AG09319 (cell line): ENCODE data around the gene RTF1.
A peak's percentile ranks its signal among the peaks of the same experiment; 100 is the strongest.
"Not testable (repeated sequence)": the region's sequence is repeated elsewhere in the genome, so short reads cannot be mapped to it uniquely, and the experiment has no call there.

ENCODE experiments used
- DNase-seq: peaks from one replicate; pipeline ENCODE4 v3.0.0-alpha.2; 2010; ENCODE audit warnings: low read depth; ENCODE audit errors: extremely low read depth
- TF ChIP-seq, protein P1 (sequence below): IDR thresholded peaks from 2 replicates; pipeline ENCODE4 v1.5.1; 2011; ENCODE audit warnings: low read depth, mild to moderate bottlenecking, inconsistent platforms, low read length, moderate library complexity

Gene RTF1

DNA sequence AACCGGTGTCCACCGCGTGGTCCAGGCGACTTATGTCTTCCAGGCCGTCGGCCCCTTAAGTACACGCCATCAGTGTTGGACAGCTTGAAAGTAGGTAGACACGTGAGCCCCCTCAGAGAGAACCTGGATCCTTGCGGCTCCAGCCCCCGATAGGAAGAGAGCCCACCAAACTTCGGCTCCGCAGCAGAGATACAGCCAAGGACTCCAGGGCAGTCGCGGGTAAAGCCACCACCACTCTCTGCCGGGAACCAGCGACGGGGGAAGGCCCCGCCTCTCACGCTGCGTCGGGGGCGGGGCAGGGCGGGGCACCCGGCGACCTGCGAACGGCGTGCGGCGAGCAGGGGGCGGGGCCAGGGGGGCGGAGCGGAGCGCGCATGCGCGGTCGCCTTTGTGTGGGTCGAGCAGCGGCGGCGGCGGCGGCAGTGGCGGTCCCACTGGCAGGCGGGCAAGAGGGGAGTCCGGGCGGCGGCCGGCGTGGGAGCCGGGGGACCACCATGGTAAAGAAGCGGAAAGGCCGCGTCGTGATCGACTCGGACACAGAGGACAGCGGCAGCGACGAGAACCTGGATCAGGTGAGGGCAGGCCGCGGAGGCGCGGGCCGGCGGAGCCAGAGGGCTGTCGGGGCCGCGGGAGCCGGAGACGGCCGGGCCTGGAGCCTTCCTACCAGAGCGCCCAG, at the start of gene RTF1:
TSS of gene RTF1 (plus strand) at position 354 of the 676 bp plus-strand sequence. CDS start at position 375, 21 bp downstream.
- DNase-seq, result peak; percentile 70
- TF ChIP-seq, protein P1, sequence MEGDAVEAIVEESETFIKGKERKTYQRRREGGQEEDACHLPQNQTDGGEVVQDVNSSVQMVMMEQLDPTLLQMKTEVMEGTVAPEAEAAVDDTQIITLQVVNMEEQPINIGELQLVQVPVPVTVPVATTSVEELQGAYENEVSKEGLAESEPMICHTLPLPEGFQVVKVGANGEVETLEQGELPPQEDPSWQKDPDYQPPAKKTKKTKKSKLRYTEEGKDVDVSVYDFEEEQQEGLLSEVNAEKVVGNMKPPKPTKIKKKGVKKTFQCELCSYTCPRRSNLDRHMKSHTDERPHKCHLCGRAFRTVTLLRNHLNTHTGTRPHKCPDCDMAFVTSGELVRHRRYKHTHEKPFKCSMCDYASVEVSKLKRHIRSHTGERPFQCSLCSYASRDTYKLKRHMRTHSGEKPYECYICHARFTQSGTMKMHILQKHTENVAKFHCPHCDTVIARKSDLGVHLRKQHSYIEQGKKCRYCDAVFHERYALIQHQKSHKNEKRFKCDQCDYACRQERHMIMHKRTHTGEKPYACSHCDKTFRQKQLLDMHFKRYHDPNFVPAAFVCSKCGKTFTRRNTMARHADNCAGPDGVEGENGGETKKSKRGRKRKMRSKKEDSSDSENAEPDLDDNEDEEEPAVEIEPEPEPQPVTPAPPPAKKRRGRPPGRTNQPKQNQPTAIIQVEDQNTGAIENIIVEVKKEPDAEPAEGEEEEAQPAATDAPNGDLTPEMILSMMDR, result no peak

DNA sequence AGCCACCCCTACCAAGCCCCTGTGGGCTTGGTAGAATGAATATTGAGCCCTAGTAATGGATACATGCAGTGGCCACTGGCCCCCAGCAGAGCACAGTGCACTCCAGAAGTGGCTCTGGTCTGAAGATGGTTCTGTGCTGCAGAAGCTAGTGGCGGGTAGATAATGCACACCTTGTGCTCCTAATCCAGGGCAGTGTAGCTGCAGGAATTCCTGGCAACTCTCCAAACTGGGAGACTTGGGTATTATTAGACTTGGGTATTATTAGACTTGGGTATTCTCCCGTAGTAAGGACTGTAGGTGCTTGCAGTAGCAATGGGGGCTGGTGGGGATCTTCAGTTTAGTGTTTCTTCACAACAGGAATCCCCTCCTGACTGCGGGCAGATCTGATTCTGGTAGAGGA, 49.5 kb upstream of the RTF1 start:
- TF ChIP-seq, protein P1, result no peak
- no peak for DNase-seq

DNA sequence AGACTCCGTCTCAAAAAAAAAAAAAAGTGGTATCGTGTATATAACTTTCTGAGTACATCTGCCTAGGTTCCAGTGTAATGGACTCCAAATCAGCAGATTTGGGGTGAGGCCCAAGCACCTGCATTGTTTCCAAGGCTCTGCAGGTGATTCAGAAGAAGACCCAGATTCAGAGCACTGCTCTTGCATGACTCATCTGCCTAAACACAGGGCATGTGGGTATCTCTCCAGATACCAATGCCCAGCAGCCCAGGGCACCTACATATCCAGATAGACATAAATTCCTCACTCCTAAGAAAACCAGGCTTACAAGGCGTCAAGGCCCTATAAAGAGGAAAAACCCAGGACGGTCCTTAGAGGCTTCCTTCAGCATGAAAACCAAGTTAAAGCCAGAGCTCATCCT, 38.9 kb upstream of the RTF1 start:
- TF ChIP-seq, protein P1, result no peak
- DNase-seq, result no peak

DNA sequence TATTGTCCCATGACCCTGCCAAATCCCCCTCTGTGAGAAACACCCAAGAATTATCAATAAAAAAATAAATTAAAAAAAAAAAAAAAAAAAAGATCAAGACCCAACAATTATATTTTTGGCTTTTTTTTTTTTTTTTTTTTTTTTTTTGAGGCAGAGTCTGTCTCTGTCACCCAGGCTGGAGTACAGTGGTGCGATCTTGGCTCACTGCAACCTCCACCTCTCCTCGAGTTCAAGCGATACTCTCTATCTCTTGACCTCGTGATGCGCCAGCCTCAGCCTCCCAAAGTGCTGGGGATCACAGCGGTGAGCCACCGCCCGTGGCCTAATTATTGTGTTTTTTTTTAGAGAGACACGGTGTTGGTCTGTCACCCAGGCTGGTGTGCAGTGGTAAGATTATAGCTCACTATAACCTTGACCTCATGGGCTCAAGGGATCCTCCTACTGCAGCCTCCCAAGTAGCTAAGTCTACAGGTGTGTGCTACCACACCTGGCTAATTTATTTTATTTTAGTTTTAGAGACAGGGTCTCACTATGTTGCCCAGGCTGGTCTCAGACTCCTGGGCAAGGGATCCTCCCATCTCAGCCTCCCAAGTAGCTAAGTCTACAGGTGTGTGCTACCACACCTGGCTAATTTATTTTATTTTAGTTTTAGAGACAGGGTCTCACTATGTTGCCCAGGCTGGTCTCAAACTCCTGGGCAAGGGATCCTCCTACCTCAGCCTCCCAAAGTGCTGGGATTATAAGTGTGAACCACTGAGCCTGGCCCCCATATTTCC, 32.7 kb upstream of the RTF1 start:
- not testable (repeated sequence) for DNase-seq

DNA sequence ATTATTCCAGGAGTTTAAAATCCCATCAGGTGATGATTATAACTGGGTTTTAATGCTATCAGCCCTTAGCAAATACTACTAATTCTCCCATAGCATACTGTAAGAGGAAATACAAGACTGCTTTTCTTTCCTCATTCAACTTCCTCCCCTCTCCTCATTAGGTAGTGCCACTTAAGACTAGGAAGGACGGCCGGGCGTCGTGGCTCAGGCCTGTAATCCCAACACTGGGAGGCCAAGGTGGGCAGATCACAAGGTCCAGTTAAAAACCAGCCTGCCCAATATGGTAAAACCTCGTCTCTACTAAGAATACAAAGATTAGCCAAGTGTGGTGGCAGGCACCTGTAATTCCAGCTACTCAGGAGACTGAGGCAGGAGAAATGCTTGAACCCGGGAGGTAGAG, 29.2 kb upstream of the RTF1 start:
- DNase-seq, result no peak
- TF ChIP-seq, protein P1, result no peak

DNA sequence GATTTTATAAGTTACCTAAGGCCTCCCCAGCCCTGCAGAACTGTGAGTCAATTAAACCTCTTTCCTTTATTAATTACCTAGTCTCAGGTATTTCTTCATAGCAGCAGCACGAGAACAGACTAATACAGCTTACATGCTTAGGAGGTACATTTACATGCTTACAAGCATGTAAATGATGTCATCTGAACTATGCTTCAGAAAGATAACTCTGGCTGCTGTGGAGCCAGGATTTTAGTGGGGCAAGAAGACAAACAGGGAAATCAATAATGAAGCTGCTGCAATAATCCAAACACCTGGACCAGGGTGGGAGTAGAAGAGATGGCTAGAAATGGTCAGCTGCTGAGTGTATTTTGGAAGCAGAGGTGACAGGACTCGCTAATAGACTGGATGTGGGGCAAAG, 24.2 kb upstream of the RTF1 start:
- TF ChIP-seq, protein P1, result no peak
- DNase-seq, result no peak

DNA sequence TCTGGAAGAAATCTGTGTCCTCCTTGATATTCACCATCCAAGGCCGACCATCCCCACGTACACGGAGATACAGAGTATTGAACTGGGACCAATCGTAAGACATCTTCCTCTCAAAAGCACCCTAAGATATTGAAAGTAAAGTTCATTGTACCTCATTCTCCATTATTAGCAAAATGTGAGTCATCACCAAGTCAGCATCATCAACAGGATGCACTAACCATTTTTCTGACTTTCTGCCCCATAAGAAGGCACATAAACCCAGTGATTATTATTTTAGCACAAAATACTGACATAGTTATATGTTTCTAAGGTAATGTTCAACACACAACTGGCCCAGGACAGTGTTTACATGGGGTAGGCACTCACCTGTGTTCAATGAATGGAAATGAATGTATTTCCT, 22.0 kb upstream of the RTF1 start:
- TF ChIP-seq, protein P1, result no peak
- no peak for DNase-seq
